Right lobe of liver (tissue), 4 donors: ENCODE results near the gene OPCML.

Experiments
- POLR2A ChIP-seq: fragments of 450-650 bp; IDR thresholded peaks from one replicate; pipeline ENCODE4 v1.6.1; 2017; ENCODE audit warnings: antibody characterized with exemption, mild to moderate bottlenecking
- TF ChIP-seq, protein P1 (sequence below), 4 donors: fragments of 200-600 bp in 3 of 4; fragments of 450-650 bp in 1 of 4; IDR thresholded peaks; one replicate each; pipeline versions ENCODE4 v1.5.1 to v1.8.0; 2016 to 2022; ENCODE audit warnings: antibody characterized with exemption in 4 of 4, mild to moderate bottlenecking in 2 of 4
- donor health status: DM: no; HTN: no; CAD: no.
- donor health status: DM: no; HTN: no; CAD: no.
- donor health status: DM: no; HTN: yes; CAD: no.

DNA sequence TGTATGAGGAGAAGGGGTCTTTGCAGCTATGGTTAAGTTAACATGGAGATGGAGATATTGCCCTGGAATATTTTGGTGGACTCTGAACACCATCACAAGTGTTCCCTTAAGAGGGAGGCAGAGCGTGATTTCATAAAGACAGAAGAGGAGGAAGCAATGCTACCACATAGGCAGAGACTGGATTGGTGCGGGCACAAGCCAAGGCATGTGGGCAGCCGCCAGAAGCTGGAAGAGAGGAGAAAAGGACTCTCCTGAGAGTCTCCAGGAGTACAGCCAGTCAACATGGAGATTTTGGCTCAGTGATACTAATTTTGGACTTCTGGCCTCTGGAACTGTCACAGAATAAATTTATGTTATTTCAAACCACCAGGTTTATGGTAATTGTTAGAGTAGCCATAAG is 231.6 kb downstream of the OPCML start:
- TF ChIP-seq POLR2A, result no peak
- TF ChIP-seq, protein P1, sequence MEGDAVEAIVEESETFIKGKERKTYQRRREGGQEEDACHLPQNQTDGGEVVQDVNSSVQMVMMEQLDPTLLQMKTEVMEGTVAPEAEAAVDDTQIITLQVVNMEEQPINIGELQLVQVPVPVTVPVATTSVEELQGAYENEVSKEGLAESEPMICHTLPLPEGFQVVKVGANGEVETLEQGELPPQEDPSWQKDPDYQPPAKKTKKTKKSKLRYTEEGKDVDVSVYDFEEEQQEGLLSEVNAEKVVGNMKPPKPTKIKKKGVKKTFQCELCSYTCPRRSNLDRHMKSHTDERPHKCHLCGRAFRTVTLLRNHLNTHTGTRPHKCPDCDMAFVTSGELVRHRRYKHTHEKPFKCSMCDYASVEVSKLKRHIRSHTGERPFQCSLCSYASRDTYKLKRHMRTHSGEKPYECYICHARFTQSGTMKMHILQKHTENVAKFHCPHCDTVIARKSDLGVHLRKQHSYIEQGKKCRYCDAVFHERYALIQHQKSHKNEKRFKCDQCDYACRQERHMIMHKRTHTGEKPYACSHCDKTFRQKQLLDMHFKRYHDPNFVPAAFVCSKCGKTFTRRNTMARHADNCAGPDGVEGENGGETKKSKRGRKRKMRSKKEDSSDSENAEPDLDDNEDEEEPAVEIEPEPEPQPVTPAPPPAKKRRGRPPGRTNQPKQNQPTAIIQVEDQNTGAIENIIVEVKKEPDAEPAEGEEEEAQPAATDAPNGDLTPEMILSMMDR (IDR thresholded peaks at IDR 0.05), result no peak
